Lung (tissue), 12 donors: ENCODE measurements around the gene FRMPD4. TPM values are rescaled to one million over a fixed set of nuclear protein-coding genes. Genes with fewer than 3 reads are reported as not detected.

Source experiments
- ATAC-seq: fragments of 200-7000 bp; cut with Tn5 transposase; one replicate; pipeline ENCODE4 v1.9.1; 2020; ENCODE audit warnings: moderate number of reproducible peaks; ENCODE audit not compliant: insufficient read depth, low FRiP score
- DNase-seq, 3 donors: peaks; one replicate each; pipeline ENCODE4 v3.0.0-alpha.2; 2013 to 2017
- H3K27ac ChIP-seq, 2 donors: one replicate each; pipeline ENCODE4 v1.5.1; 2013; ENCODE audit warnings: mild to moderate bottlenecking in 2 of 2, moderate library complexity in 2 of 2, control low read depth in 1 of 2, inconsistent platforms in 1 of 2, low read depth in 1 of 2, low read length in 1 of 2
- H3K27me3 ChIP-seq, 3 donors: one replicate each; pipeline ENCODE4 v1.5.1; 2013; ENCODE audit warnings: low read length in 2 of 3; ENCODE audit not compliant: control insufficient read depth in 3 of 3, insufficient read depth in 3 of 3
- H3K36me3 ChIP-seq, 4 donors: one replicate each; pipeline ENCODE4 v1.5.1; 2013; ENCODE audit warnings: low read length in 4 of 4, mild to moderate bottlenecking in 1 of 4, moderate library complexity in 1 of 4; ENCODE audit not compliant: control insufficient read depth in 4 of 4, insufficient read depth in 4 of 4
- H3K4me1 ChIP-seq, 5 donors: one replicate each; pipeline ENCODE4 v1.5.1; 2013; ENCODE audit warnings: low read length in 5 of 5, mild to moderate bottlenecking in 2 of 5, moderate library complexity in 1 of 5; ENCODE audit not compliant: control insufficient read depth in 5 of 5, insufficient read depth in 5 of 5
- H3K4me3 ChIP-seq: one replicate; pipeline ENCODE4 v1.5.1; 2013; ENCODE audit warnings: mild to moderate bottlenecking, control low read depth, moderate library complexity
- H3K9ac ChIP-seq, 2 donors: one replicate each; pipeline ENCODE4 v1.5.1; 2013; ENCODE audit warnings: low read length in 2 of 2, control low read depth in 1 of 2; ENCODE audit not compliant: insufficient read depth in 1 of 2
- H3K9me3 ChIP-seq, 4 donors: one replicate each; pipeline ENCODE4 v1.5.1; 2013; ENCODE audit warnings: low read length in 3 of 4, mild to moderate bottlenecking in 1 of 4, moderate library complexity in 1 of 4; ENCODE audit not compliant: control insufficient read depth in 4 of 4, insufficient read depth in 3 of 4
- CTCF ChIP-seq: IDR thresholded peaks from 2 replicates; pipeline ENCODE4 v1.5.1; 2012; ENCODE audit warnings: mild to moderate bottlenecking; ENCODE audit errors: control extremely low read depth, extremely low read depth
- WGBS, 2 donors: extraction: QIAGEN DNeasy Blood & Tissue Kit; methylation state at CpG; one replicate each; pipeline ENCODE4 v1.1.7; 2013; 5-methylcytosine and 5-hydroxymethylcytosine counted together
- polyA plus RNA-seq, 2 donors: library from polyadenylated mRNA; stranded (reverse); fragments of 200-250 nt; gene quantifications; one replicate each; pipeline ENCODE4 v1.2.1, GENCODE V29; 2013
- total RNA-seq, 2 donors: library from RNA; depleted of rRNA in 1 of 2; stranded (reverse); fragments of >200 nt in 1 of 2; gene quantifications; one replicate each; pipeline ENCODE4 v1.2.1, GENCODE V29; 2014 to 2021
- donor health status: control.
- donor health status: control.
- donor health status: Bipolar disorder and iron deficiency.
- donor health status: healthy.
- donor health status: DM: yes; HTN: yes; CAD: no.

Gene FRMPD4
- total and polyA plus RNA-seq, 4 donors, result 0.01 to 0.43 (median 0.03) TPM

GRCh38 chrX:12722314-12722713 is 584.0 kb downstream of the FRMPD4 start:
- ATAC-seq (no peak), DNase-seq (no peak)
- Histone ChIP-seq H3K9ac (no peak overlapping the region), H3K9me3 (peaks cover 0 to 2% (median 0%) of the 10 kb centered on the region in 4 donors), H3K4me3 (no peak overlapping the region), H3K27me3 (peaks cover 3 to 23% (median 22%) of the 10 kb centered on the region in 3 donors), H3K4me1 (no peaks in the 10 kb centered on the region), H3K27ac (no peak overlapping the region), H3K36me3 (no peaks in the 10 kb centered on the region)
- no peak for TF ChIP-seq CTCF
- WGBS, 2 donors, result 92 to 100% methylated on average over 1 of the region's 1 CpG

- no peaks in the 10 kb centered on the region for H3K9me3 ChIP-seq
- H3K9ac ChIP-seq, result no peak overlapping the region
- no peak overlapping the region for H3K4me3 ChIP-seq
- peaks cover 0 to 12% (median 6%) of the 10 kb centered on the region in 3 donors for H3K27me3 ChIP-seq
- WGBS, 2 donors, result 67 to 88% methylated on average over 6 of the region's 6 CpGs
- no peaks in the 10 kb centered on the region for H3K36me3 ChIP-seq
- ATAC-seq (no peak), DNase-seq (peak in 1 of 3 donors; percentile 28)
- no peaks in the 10 kb centered on the region for H3K4me1 ChIP-seq
- no peak overlapping the region for H3K27ac ChIP-seq
- no peak for TF ChIP-seq CTCF
Observed at GRCh38 chrX:12741416-12741815, 603.1 kb downstream of the FRMPD4 start.

- H3K27me3 ChIP-seq, result peaks cover 0 to 10% (median 1%) of the 10 kb centered on the region in 3 donors
- DNase-seq, result no peak
- no peak for TF ChIP-seq CTCF
- WGBS, 2 donors, result 80 to 89% methylated on average over 1 of the region's 1 CpG
- ATAC-seq, result no peak
- H3K27ac ChIP-seq, result no peak overlapping the region
- H3K36me3 ChIP-seq, result no peaks in the 10 kb centered on the region
- no peaks in the 10 kb centered on the region for H3K4me1 ChIP-seq
- H3K9me3 ChIP-seq, result peaks cover 0 to 10% (median 2%) of the 10 kb centered on the region in 4 donors
- no peak overlapping the region for H3K4me3 ChIP-seq
- no peak overlapping the region for H3K9ac ChIP-seq
Observed at GRCh38 chrX:12747433-12747832, 609.2 kb downstream of the FRMPD4 start.

- ATAC-seq (no peak), DNase-seq (no peak)
- TF ChIP-seq CTCF, result no peak
- Histone ChIP-seq H3K4me1 (no peaks in the 10 kb centered on the region), H3K27ac (no peak overlapping the region), H3K9ac (no peak overlapping the region), H3K27me3 (peaks cover 0 to 5% (median 2%) of the 10 kb centered on the region in 3 donors), H3K9me3 (peaks cover 0 to 10% (median 2%) of the 10 kb centered on the region in 4 donors), H3K36me3 (no peaks in the 10 kb centered on the region), H3K4me3 (no peak overlapping the region)
- WGBS, 2 donors, result 56 to 84% methylated on average over 1 of the region's 1 CpG
Observed at GRCh38 chrX:12751887-12752286, 613.6 kb downstream of the FRMPD4 start.
